CD14-positive monocyte (primary cell): ENCODE results near the gene IKZF4. TPM values are rescaled to one million over a fixed set of nuclear protein-coding genes. Genes with fewer than 3 reads are reported as not detected.

Experiments
- DNase-seq, 3 donors: peaks; one replicate each; pipeline ENCODE4 v3.0.0-alpha.2; 2011 to 2022
- H2AFZ ChIP-seq: 2 replicates; pipeline ENCODE4 v1.6.0; 2012; ENCODE audit warnings: mild to moderate bottlenecking, low read depth, low read length, inconsistent platforms; ENCODE audit not compliant: insufficient read depth, poor library complexity, severe bottlenecking
- H3K27ac ChIP-seq, 2 donors: 1 replicate in 1 of 2; 2 replicates in 1 of 2; pipeline ENCODE4 v1.5.1; 2012 to 2013; ENCODE audit warnings: low read length in 2 of 2, control low read depth in 1 of 2, inconsistent platforms in 1 of 2, low read depth in 1 of 2, mild to moderate bottlenecking in 1 of 2
- H3K27me3 ChIP-seq, 2 donors: one replicate each; pipeline versions ENCODE4 v1.6.0 to v1.6.1; 2011 to 2013; ENCODE audit warnings: low read length in 2 of 2; ENCODE audit not compliant: control insufficient read depth in 2 of 2, insufficient read depth in 2 of 2
- H3K36me3 ChIP-seq, 2 donors: replicated peaks in 1 of 2; 1 replicate in 1 of 2; 2 replicates in 1 of 2; pipeline versions ENCODE4 v1.5.1 to v1.6.1; 2012 to 2013; ENCODE audit warnings: low read length in 2 of 2, control low read depth in 1 of 2, inconsistent platforms in 1 of 2, mild to moderate bottlenecking in 1 of 2; ENCODE audit not compliant: insufficient read depth in 2 of 2, control insufficient read depth in 1 of 2
- H3K4me1 ChIP-seq, 2 donors: 1 replicate in 1 of 2; 2 replicates in 1 of 2; pipeline versions ENCODE4 v1.5.1 to v1.6.1; 2012 to 2013; ENCODE audit warnings: low read length in 2 of 2, control low read depth in 1 of 2, inconsistent platforms in 1 of 2, mild to moderate bottlenecking in 1 of 2, moderate library complexity in 1 of 2; ENCODE audit not compliant: insufficient read depth in 2 of 2, control insufficient read depth in 1 of 2
- H3K4me2 ChIP-seq: replicated peaks from 2 replicates; pipeline ENCODE3; 2012; ENCODE audit warnings: low read length, moderate library complexity, mild to moderate bottlenecking; ENCODE audit not compliant: poor library complexity, severe bottlenecking; ENCODE audit errors: extremely low read depth
- H3K4me3 ChIP-seq, 3 experiments: fragments of 200-600 bp in 1 of 3; sonication (generic) in 1 of 3; replicated peaks in 1 of 3; 1 replicate in 2 of 3; 2 replicates in 1 of 3; pipeline ENCODE4 v1.5.1; 2011 to 2013; ENCODE audit warnings: low read length in 3 of 3, mild to moderate bottlenecking in 3 of 3, control low read depth in 2 of 3, low read depth in 2 of 3, inconsistent platforms in 1 of 3, moderate library complexity in 1 of 3
- H3K79me2 ChIP-seq: 2 replicates; pipeline ENCODE4 v1.6.0; 2012; ENCODE audit warnings: mild to moderate bottlenecking, control low read depth, inconsistent platforms, low read length, moderate library complexity; ENCODE audit not compliant: insufficient read depth
- H3K9ac ChIP-seq: 2 replicates; pipeline ENCODE4 v1.6.0; 2017; ENCODE audit warnings: low read length, mild to moderate bottlenecking; ENCODE audit not compliant: insufficient read depth, poor library complexity, severe bottlenecking
- H3K9me3 ChIP-seq, 2 donors: replicated peaks in 1 of 2; 1 replicate in 1 of 2; 2 replicates in 1 of 2; pipeline versions ENCODE4 v1.5.1 to v1.6.1; 2012 to 2013; ENCODE audit warnings: low read length in 2 of 2, control low read depth in 1 of 2; ENCODE audit not compliant: control insufficient read depth in 1 of 2, insufficient read depth in 1 of 2
- H4K20me1 ChIP-seq: 2 replicates; pipeline ENCODE4 v1.6.0; 2012; ENCODE audit warnings: mild to moderate bottlenecking, low read length, control low read depth, moderate library complexity; ENCODE audit not compliant: insufficient read depth
- H3K27ac Mint-ChIP-seq, 7 donors: one replicate each; pipeline ENCODE4 v1.8.0; 2020; ENCODE audit warnings: mild to moderate bottlenecking in 7 of 7, mixed read lengths in 7 of 7, moderate library complexity in 6 of 7, inconsistent platforms in 2 of 7
- H3K27me3 Mint-ChIP-seq, 3 donors: one replicate each; pipeline ENCODE4 v1.8.0; 2021 to 2022; ENCODE audit warnings: low read depth in 3 of 3, mild to moderate bottlenecking in 3 of 3, mixed read lengths in 3 of 3, moderate library complexity in 3 of 3, inconsistent platforms in 1 of 3
- H3K36me3 Mint-ChIP-seq, 2 donors: one replicate each; pipeline ENCODE4 v1.8.0; 2020; ENCODE audit warnings: mixed read lengths in 2 of 2, inconsistent platforms in 1 of 2, mild to moderate bottlenecking in 1 of 2
- H3K4me1 Mint-ChIP-seq: one replicate; pipeline ENCODE4 v1.8.0; 2020; ENCODE audit warnings: mild to moderate bottlenecking, mixed read lengths
- H3K4me3 Mint-ChIP-seq, 2 donors: one replicate each; pipeline ENCODE4 v1.8.0; 2020; ENCODE audit warnings: mild to moderate bottlenecking in 2 of 2, mixed read lengths in 2 of 2, moderate library complexity in 1 of 2
- H3K9me3 Mint-ChIP-seq, 7 donors: one replicate each; pipeline ENCODE4 v1.8.0; 2020 to 2022; ENCODE audit warnings: mixed read lengths in 7 of 7, mild to moderate bottlenecking in 6 of 7, moderate library complexity in 6 of 7, inconsistent platforms in 2 of 7
- WGBS: methylation state at CpG from one replicate; pipeline ENCODE4 v1.1.5; 2013; ENCODE audit warnings: missing lambda C conversion rate; ENCODE audit not compliant: insufficient coverage; 5-methylcytosine and 5-hydroxymethylcytosine counted together
- intact Hi-C, 2 donors: fragments of 100-400 bp; cut with micrococcal nuclease; formaldehyde crosslinking; loops; one replicate each; pipeline versions ENCODE4 v1.15.0 to v1.15.1; 2023
- polyA plus RNA-seq, 3 donors: library from polyadenylated mRNA; depleted of rRNA in 1 of 3; unstranded in 2 of 3; stranded (reverse) in 1 of 3; fragments of 300-500 nt in 2 of 3; fragments of >200 nt in 1 of 3; fragmentation: Illumina TruSeq in 2 of 3; gene quantifications; 1 replicate in 2 of 3; 2 replicates in 1 of 3; pipeline ENCODE4 v1.2.3, GENCODE V29; 2012 to 2021
- TF ChIP-seq, protein P1 (sequence below): fragments of 200-600 bp; IDR thresholded peaks from one replicate; pipeline ENCODE4 v1.8.0; 2022; ENCODE audit warnings: antibody characterized with exemption, mild to moderate bottlenecking

IKZF4 gene
- polyA plus RNA-seq, 3 donors: 0.09 to 4.9 (median 1.3) TPM

GRCh38 chr12:55991110-55991509, 29.7 kb upstream of the IKZF4 start:
- peak overlapping the region in 1 of 7 donors; percentile 7 for H3K27ac Mint-ChIP-seq
- H3K27me3 Mint-ChIP-seq: no peaks in the 10 kb centered on the region
- H3K9me3 ChIP-seq: no peaks in the 10 kb centered on the region
- no peak overlapping the region for H2AFZ ChIP-seq
- no peak overlapping the region for H3K4me3 Mint-ChIP-seq
- H4K20me1 ChIP-seq: no peaks in the 10 kb centered on the region
- TF ChIP-seq, protein P1, sequence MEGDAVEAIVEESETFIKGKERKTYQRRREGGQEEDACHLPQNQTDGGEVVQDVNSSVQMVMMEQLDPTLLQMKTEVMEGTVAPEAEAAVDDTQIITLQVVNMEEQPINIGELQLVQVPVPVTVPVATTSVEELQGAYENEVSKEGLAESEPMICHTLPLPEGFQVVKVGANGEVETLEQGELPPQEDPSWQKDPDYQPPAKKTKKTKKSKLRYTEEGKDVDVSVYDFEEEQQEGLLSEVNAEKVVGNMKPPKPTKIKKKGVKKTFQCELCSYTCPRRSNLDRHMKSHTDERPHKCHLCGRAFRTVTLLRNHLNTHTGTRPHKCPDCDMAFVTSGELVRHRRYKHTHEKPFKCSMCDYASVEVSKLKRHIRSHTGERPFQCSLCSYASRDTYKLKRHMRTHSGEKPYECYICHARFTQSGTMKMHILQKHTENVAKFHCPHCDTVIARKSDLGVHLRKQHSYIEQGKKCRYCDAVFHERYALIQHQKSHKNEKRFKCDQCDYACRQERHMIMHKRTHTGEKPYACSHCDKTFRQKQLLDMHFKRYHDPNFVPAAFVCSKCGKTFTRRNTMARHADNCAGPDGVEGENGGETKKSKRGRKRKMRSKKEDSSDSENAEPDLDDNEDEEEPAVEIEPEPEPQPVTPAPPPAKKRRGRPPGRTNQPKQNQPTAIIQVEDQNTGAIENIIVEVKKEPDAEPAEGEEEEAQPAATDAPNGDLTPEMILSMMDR: no peak
- H3K4me1 ChIP-seq: peaks cover under 1 to 2% of the 10 kb centered on the region in 2 donors
- H3K9me3 Mint-ChIP-seq: no peaks in the 10 kb centered on the region
- peaks cover 74 to 91% of the 10 kb centered on the region in 2 donors for H3K36me3 Mint-ChIP-seq
- peaks cover 5% of the 10 kb centered on the region for H3K4me1 Mint-ChIP-seq
- intact Hi-C loops: loop anchor here in 1 of 2 donors (10.0 kb wide), 1 partner anchor 114 kb away; the partner anchor contains the start of gene PA2G4
- no peaks in the 10 kb centered on the region for H3K27me3 ChIP-seq
- 100% methylated on average over 1 of the region's 3 CpGs for WGBS
- peaks cover 67 to 91% of the 10 kb centered on the region in 2 donors for H3K36me3 ChIP-seq
- H3K4me2 ChIP-seq: no peak overlapping the region
- H3K27ac ChIP-seq: peak overlapping the region in 1 of 2 donors; percentile 1
- no peak overlapping the region for H3K9ac ChIP-seq
- H3K79me2 ChIP-seq: no peaks in the 10 kb centered on the region
- H3K4me3 ChIP-seq: no peak overlapping the region
- DNase-seq: no peak

DNA sequence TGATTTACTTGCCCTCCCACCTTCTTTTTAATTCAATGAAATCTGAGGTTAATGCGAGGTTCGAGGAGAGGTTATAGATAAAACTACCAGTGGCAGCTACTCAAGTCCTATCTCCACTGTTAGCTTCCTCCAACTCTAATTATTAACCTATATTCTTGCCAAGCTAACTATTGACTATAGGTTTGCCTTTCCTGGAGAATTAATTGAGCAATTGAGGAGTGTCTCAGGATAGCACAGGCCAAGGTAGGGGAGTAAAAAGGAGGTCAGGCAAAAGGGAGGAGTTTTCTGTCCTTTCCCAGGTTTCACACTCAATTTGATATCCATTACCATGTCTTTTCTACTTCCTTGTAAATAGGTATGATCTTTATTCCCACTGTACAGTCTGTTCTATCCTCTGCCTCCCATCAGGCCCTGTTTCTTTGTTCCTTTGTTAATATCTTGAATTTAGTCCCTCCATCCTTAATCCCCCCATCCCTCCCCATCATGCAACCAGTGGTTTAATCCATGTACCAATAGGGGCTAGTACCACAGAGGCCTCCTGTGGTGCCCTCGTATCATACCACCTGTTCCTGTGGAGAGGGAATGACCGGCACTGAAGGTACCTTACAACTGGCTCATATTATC, 27.5 kb upstream of the IKZF4 start:
- Mint-ChIP-seq H3K36me3 (peaks cover 59 to 68% of the 10 kb centered on the region in 2 donors), H3K9me3 (no peaks in the 10 kb centered on the region), H3K27me3 (no peaks in the 10 kb centered on the region), H3K4me1 (peaks cover 22% of the 10 kb centered on the region), H3K4me3 (no peak overlapping the region), H3K27ac (peak overlapping the region in 1 of 7 donors; percentile 38)
- Histone ChIP-seq H3K9me3 (no peaks in the 10 kb centered on the region), H3K9ac (no peak overlapping the region), H3K4me3 (no peak overlapping the region), H3K79me2 (peaks cover 6% of the 10 kb centered on the region), H4K20me1 (no peaks in the 10 kb centered on the region), H3K4me2 (no peak overlapping the region), H3K27me3 (no peaks in the 10 kb centered on the region), H3K4me1 (peaks cover 14 to 19% of the 10 kb centered on the region in 2 donors), H3K27ac (no peak overlapping the region), H3K36me3 (peaks cover 57 to 71% of the 10 kb centered on the region in 2 donors), H2AFZ (no peak overlapping the region)
- DNase-seq: no peak
- 100% methylated on average over 1 of the region's 4 CpGs for WGBS
- TF ChIP-seq, protein P1: no peak
- intact Hi-C loops: loop anchor here in 1 of 2 donors (10.0 kb wide), 1 partner anchor 111 kb away; the partner anchor contains the start of gene PA2G4
